ENCODE results near the gene ADSL. TPM values are rescaled to one million over a fixed set of nuclear protein-coding genes. Genes with fewer than 3 reads are reported as not detected.

The ADSL gene
- total RNA-seq, 1 donor from 2014 or later: 83.4 TPM

- H3K9me3 ChIP-seq (ENCODE audit: insufficient read depth, low read depth, low read length): no peaks in the 10 kb centered on the region
- H3K4me2 ChIP-seq (ENCODE audit: low read length): no peak overlapping the region
- peaks cover 6% of the 10 kb centered on the region for H3K36me3 ChIP-seq (ENCODE audit: insufficient read depth, low read length)
- Mint-ChIP-seq H3K27ac (ENCODE audit: unreplicated experiment) (peak overlapping the region; percentile 41), H3K36me3 (ENCODE audit: low read depth, unreplicated experiment) (peaks cover 27% of the 10 kb centered on the region), H3K27me3 (ENCODE audit: low read depth, unreplicated experiment) (no peaks in the 10 kb centered on the region), H3K9me3 (ENCODE audit: unreplicated experiment) (no peaks in the 10 kb centered on the region), H3K4me1 (ENCODE audit: low read depth, unreplicated experiment) (peaks cover 20% of the 10 kb centered on the region), H3K4me3 (ENCODE audit: unreplicated experiment) (no peak overlapping the region)
- peaks cover 35% of the 10 kb centered on the region for H4K20me1 ChIP-seq (ENCODE audit: insufficient read depth, low read length)
- TF ChIP-seq EZH2 (IDR thresholded peaks at IDR 0.05; ENCODE audit: insufficient read depth, low read length): no peak
- TF ChIP-seq, protein P1, sequence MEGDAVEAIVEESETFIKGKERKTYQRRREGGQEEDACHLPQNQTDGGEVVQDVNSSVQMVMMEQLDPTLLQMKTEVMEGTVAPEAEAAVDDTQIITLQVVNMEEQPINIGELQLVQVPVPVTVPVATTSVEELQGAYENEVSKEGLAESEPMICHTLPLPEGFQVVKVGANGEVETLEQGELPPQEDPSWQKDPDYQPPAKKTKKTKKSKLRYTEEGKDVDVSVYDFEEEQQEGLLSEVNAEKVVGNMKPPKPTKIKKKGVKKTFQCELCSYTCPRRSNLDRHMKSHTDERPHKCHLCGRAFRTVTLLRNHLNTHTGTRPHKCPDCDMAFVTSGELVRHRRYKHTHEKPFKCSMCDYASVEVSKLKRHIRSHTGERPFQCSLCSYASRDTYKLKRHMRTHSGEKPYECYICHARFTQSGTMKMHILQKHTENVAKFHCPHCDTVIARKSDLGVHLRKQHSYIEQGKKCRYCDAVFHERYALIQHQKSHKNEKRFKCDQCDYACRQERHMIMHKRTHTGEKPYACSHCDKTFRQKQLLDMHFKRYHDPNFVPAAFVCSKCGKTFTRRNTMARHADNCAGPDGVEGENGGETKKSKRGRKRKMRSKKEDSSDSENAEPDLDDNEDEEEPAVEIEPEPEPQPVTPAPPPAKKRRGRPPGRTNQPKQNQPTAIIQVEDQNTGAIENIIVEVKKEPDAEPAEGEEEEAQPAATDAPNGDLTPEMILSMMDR (IDR thresholded peaks at IDR 0.05; ENCODE audit: insufficient read depth, low read depth, low read length): no peak
- H3K27ac ChIP-seq (ENCODE audit: low read depth, low read length): no peak overlapping the region
- H3K79me2 ChIP-seq (ENCODE audit: insufficient read depth, low read length): no peaks in the 10 kb centered on the region
- no peaks in the 10 kb centered on the region for H3K27me3 ChIP-seq (ENCODE audit: insufficient read depth, low read length)
- no peak overlapping the region for H3K9ac ChIP-seq (ENCODE audit: low read length)
- H2AFZ ChIP-seq (ENCODE audit: low read depth, low read length): no peak overlapping the region
- peaks cover 13% of the 10 kb centered on the region for H3K4me1 ChIP-seq (ENCODE audit: insufficient read depth, low read length)
- no peak overlapping the region for H3K4me3 ChIP-seq (ENCODE audit: insufficient read depth, low read depth, low read length)
- FAIRE-seq (no peak), DNase-seq (ENCODE audit: low read depth) (no peak)
These were observed 53.9 kb downstream of the ADSL start for GRCh38 chr22:40400159-40400558.

DNA sequence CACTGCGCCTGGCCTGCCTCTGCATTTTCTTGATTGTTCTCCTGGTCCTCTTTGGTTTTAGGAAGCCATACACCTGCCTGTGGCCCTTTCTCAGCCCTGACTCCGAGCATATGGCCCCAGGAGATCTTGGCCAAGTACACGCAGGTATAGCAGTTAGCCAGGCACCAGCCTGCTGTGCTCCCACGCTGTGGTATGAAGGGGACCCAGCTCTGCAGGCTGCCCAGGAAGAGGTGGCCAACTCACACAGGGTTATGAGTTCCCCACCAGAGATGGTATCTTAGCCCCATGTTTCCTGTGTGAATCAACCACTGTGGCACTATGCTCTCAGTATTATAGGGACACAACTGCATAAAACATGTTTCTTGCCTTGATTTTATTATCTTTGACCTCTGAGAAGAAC, 55.2 kb downstream of the ADSL start:
- H4K20me1 ChIP-seq (ENCODE audit: insufficient read depth, low read length): peaks cover 41% of the 10 kb centered on the region
- peaks cover 6% of the 10 kb centered on the region for H3K36me3 ChIP-seq (ENCODE audit: insufficient read depth, low read length)
- Mint-ChIP-seq H3K27ac (ENCODE audit: unreplicated experiment) (peak overlapping the region; percentile 87), H3K4me1 (ENCODE audit: low read depth, unreplicated experiment) (peaks cover 19% of the 10 kb centered on the region), H3K27me3 (ENCODE audit: low read depth, unreplicated experiment) (no peaks in the 10 kb centered on the region), H3K9me3 (ENCODE audit: unreplicated experiment) (no peaks in the 10 kb centered on the region), H3K36me3 (ENCODE audit: low read depth, unreplicated experiment) (peaks cover 24% of the 10 kb centered on the region), H3K4me3 (ENCODE audit: unreplicated experiment) (no peak overlapping the region)
- no peaks in the 10 kb centered on the region for H3K79me2 ChIP-seq (ENCODE audit: insufficient read depth, low read length)
- no peak overlapping the region for H3K4me3 ChIP-seq (ENCODE audit: insufficient read depth, low read depth, low read length)
- H3K27ac ChIP-seq (ENCODE audit: low read depth, low read length): no peak overlapping the region
- H3K4me2 ChIP-seq (ENCODE audit: low read length): no peak overlapping the region
- TF ChIP-seq EZH2 (IDR thresholded peaks at IDR 0.05; ENCODE audit: insufficient read depth, low read length): no peak
- no peaks in the 10 kb centered on the region for H3K9me3 ChIP-seq (ENCODE audit: insufficient read depth, low read depth, low read length)
- H3K9ac ChIP-seq (ENCODE audit: low read length): no peak overlapping the region
- H3K4me1 ChIP-seq (ENCODE audit: insufficient read depth, low read length): peaks cover 12% of the 10 kb centered on the region
- no peak for FAIRE-seq
- no peak for DNase-seq (ENCODE audit: low read depth)
- H2AFZ ChIP-seq (ENCODE audit: low read depth, low read length): no peak overlapping the region
- no peaks in the 10 kb centered on the region for H3K27me3 ChIP-seq (ENCODE audit: insufficient read depth, low read length)

DNA sequence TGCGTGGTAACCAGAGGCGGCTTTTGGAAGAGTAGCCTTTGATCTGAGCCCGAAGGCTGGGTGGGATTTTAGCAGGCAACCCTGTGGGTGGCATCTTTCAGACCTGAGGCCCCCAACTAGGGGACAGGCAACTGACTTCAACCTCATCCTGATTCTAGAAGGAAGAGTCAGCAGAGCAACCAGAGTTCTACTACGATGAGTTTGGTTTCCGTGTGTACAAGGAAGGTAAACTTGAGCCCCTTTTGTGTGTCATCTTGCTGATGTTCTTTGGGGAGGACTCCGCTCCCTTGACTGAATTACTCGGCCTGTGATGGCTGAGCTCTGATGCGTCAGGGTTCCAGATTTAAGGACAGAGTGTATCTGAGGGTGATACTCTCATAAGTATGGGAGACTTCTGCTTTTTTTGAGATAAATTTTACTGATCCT, 55.7 kb downstream of the ADSL start:
- peaks cover 24% of the 10 kb centered on the region for H3K36me3 Mint-ChIP-seq (ENCODE audit: low read depth, unreplicated experiment)
- peaks cover 14% of the 10 kb centered on the region for H3K4me1 Mint-ChIP-seq (ENCODE audit: low read depth, unreplicated experiment)

More for the DNA sequence above, 55.7 kb downstream of the ADSL start:
- Histone ChIP-seq H3K4me1 (ENCODE audit: insufficient read depth, low read length) (peaks cover 8% of the 10 kb centered on the region), H3K36me3 (ENCODE audit: insufficient read depth, low read length) (peaks cover 6% of the 10 kb centered on the region), H3K9me3 (ENCODE audit: insufficient read depth, low read depth, low read length) (no peaks in the 10 kb centered on the region), H3K4me2 (ENCODE audit: low read length) (no peak overlapping the region), H3K27me3 (ENCODE audit: insufficient read depth, low read length) (no peaks in the 10 kb centered on the region), H2AFZ (ENCODE audit: low read depth, low read length) (no peak overlapping the region), H3K4me3 (ENCODE audit: insufficient read depth, low read depth, low read length) (no peak overlapping the region), H4K20me1 (ENCODE audit: insufficient read depth, low read length) (peaks cover 45% of the 10 kb centered on the region), H3K9ac (ENCODE audit: low read length) (no peak overlapping the region), H3K79me2 (ENCODE audit: insufficient read depth, low read length) (no peaks in the 10 kb centered on the region), H3K27ac (ENCODE audit: low read depth, low read length) (no peak overlapping the region)
- H3K9me3 Mint-ChIP-seq (ENCODE audit: unreplicated experiment): no peaks in the 10 kb centered on the region
- peak overlapping the region; percentile 87 for H3K27ac Mint-ChIP-seq (ENCODE audit: unreplicated experiment)
- no peak overlapping the region for H3K4me3 Mint-ChIP-seq (ENCODE audit: unreplicated experiment)
- TF ChIP-seq EZH2 (IDR thresholded peaks at IDR 0.05; ENCODE audit: insufficient read depth, low read length): no peak
- TF ChIP-seq, protein P1 (IDR thresholded peaks at IDR 0.05; ENCODE audit: insufficient read depth, low read depth, low read length): no peak
- no peak for DNase-seq (ENCODE audit: low read depth)
- no peaks in the 10 kb centered on the region for H3K27me3 Mint-ChIP-seq (ENCODE audit: low read depth, unreplicated experiment)
- FAIRE-seq: no peak

Measured in astrocyte (in vitro differentiated cells and primary cell).